Embryonic facial prominence (tissue), 1 donor: ENCODE data around the gene LRRC32.
"Not testable (repeated sequence)": the region's sequence is repeated elsewhere in the genome, so short reads cannot be mapped to it uniquely, and the experiment has no call there.

Source experiments
- DNase-seq: peaks from one replicate; pipeline ENCODE4 v3.0.0-alpha.2; 2016; ENCODE audit errors: extremely low spot score

The LRRC32 gene

GRCh38 chr11:76649851-76650372, 20.6 kb downstream of the LRRC32 start:
- no peak for DNase-seq

DNA sequence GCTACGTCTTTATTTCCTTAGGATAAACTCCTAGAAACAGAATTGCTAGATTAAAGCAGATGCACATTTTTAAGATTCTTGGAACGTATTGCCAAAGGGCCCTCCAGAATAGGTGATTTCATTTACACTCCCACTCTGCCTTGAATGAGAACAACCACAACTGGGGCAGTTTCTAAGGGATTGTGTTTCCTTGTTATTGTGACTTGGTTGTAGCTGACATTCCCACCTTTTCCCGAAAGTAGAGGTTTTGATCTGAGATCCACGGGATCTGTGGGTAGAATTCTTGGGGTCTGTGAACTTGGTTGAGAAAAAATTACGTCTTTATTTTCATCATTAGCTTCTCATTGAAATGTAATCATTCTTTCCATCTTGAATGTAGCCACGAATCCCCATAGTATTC, 21.5 kb downstream of the LRRC32 start:
- DNase-seq, result no peak

DNA sequence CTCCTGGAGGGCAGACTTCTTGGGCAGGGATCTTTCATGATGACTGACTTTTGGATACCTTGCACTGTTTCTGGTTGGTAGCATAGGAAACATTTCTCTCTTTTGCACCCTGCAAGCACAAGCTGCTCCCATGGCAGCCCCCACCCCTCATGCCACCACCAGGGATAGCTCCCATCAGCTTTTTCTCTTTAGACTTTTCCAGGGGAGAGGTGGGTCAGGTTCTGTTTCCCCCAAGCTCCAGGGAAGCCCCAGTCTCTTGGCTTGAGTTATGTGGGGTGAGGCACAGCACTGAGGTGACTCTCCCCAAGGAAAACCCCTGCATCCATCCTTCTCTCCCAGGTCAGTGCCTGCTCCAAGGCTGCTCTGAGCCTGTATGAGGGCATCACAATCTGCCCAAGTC, 22.5 kb downstream of the LRRC32 start:
- DNase-seq, result no peak

DNA sequence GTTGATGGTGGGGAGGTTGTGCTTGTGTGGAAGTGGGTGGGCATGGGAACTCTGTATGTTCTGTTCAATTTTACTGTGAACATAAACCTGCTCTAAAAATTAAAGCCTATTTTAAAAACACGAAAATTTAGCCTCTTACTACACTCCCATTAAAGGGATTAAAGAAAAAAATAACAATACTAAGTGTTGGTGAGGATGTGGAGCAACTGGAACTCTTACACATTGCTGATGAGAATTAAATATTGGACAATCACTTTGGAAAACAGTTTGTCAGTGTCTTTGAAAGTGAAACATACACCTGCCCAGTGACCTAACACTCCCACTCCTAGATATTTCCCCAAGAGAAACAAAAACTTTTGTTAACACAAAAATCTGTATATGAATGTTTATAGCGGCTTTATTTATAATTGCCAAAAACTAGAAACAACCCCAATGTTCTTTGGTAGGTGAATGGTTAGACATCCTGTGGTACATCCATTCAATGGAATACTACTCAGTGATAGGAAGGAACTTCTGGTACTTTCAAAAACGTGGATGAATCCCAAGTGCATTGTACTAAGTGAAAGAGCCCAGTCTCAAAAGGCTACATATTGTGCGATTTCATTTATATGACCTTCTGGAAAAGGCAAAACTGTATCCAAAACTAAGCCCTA, 23.5 kb downstream of the LRRC32 start:
- no peak for DNase-seq

DNA sequence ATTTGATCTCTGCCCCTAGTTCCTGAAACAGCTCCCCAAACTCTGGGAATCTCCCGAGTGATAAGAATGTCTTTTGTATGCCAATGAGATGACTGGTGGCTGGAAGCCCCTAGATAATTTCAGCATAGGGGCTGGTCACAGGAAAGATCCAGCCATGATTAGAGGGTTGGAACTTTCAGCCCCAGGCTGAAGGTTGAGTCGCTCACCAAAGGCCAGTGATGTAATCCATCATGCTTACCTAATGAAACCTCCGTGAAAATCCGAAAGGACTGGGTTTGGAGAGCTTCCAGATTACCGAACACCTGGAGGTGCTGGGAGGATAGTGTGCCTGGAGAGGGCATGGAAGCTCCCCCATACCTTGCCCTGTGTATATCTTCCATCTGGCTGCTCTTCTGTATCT, 26.0 kb downstream of the LRRC32 start:
- no peak for DNase-seq

GRCh38 chr11:76643711-76644110, 26.8 kb downstream of the LRRC32 start:
- DNase-seq, result not testable (repeated sequence)

- no peak for DNase-seq
Observed at GRCh38 chr11:76642341-76642740, 28.2 kb downstream of the LRRC32 start.

DNA sequence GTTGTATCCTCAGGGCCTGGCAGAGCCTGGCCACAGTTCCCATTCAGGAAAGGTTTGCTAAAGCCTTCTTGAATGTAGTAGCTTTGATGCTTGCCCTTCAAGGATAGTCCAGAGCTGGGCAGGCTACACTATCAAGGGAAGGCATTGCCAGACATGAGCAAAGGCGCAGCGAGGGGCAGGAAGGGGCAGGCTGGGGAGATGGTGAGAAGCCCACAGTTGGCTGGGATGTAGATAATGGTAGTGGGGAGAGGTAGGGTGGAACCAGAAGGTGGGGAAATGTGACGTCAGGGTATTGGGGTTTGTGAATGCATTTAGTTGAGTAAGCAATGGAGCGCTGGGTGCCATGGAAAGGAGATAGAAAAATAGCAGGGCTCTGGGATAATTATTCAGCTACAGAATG, 28.6 kb downstream of the LRRC32 start:
- DNase-seq, result no peak

DNA sequence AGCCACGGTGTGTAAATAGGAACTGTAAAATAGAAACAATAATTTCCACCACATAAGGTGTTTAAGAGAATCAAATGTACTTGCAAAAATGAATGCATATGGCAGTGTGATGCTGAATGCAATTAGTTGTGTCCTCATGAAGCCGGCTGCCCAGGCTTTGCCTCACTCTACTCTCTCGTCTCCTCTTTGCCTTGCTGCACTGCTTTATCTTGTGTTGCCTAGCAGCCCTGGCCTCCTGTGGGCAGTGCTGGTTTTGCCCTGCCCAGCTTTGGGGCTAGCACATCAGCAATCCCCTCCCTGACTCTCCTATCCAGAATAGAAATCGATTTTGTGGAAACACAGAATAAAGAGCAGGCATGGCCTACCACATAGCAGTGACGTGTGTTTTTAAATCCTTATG, 30.0 kb downstream of the LRRC32 start:
- DNase-seq, result no peak

GRCh38 chr11:76639621-76640020, 30.9 kb downstream of the LRRC32 start:
- DNase-seq, result no peak

GRCh38 chr11:76638270-76639197, 32.0 kb downstream of the LRRC32 start:
- no peak for DNase-seq

GRCh38 chr11:76637491-76638269, 32.9 kb downstream of the LRRC32 start:
- DNase-seq, result no peak

- no peak for DNase-seq
Observed at GRCh38 chr11:76636826-76637460, 33.6 kb downstream of the LRRC32 start.

- DNase-seq, result no peak
Observed at GRCh38 chr11:76635991-76636738, 34.4 kb downstream of the LRRC32 start.

DNA sequence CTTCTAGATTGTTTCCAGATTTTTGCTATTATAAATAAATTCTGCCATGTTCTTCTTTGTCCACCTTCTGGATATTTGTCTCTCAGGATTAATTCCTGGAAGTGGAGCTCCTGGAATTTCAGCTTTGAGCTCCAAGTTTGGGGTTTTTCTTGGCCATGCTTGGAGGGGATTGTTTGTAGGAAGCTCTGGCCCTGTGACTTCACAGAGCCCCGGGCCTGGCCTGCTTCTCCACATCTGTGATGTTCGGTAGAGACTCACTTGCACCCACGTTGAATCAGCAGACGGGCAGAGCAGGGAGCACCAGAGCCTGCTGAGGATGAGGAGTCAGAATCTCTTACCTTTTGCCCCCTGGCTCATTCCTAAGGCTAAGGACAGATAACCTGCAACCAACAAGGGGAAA, 35.7 kb downstream of the LRRC32 start:
- no peak for DNase-seq

GRCh38 chr11:76632492-76632891, 38.1 kb downstream of the LRRC32 start:
- DNase-seq, result no peak

DNA sequence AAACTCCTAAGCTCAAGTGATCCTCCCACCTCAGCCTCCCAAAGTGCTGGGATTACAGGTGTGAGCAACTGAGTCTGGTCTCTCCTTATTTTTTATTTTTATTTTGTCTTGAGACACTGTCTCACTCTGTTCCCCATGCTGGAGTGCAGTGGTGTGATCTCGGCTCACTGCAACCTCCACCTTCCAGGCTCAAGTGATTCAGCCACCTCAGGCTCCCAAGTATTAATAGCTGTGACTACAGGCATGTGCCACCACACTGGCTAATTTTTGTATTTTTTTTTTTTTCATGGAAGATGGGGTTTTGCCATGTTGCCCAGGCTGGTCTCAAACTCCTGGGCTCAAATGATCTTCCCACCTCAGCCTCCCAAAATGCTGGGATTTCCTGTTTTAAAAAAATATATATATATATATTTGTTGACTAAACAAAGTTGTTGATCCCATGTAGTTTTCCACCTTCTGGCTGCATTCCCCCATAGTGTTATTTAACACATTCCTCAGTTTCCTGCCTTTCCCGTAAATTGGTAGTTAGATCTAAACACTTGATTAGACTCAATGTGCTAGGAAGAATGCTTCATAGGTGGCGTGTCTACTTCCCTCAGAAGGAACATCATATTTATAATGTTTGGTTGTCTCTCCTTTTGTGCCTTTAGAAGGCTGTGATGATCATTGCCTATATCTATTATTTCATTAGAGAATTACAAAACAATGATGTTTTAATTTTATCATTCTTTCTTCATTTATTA, 38.8 kb downstream of the LRRC32 start:
- DNase-seq, result no peak

- no peak for DNase-seq
Observed at GRCh38 chr11:76630600-76631281, 39.8 kb downstream of the LRRC32 start.

DNA sequence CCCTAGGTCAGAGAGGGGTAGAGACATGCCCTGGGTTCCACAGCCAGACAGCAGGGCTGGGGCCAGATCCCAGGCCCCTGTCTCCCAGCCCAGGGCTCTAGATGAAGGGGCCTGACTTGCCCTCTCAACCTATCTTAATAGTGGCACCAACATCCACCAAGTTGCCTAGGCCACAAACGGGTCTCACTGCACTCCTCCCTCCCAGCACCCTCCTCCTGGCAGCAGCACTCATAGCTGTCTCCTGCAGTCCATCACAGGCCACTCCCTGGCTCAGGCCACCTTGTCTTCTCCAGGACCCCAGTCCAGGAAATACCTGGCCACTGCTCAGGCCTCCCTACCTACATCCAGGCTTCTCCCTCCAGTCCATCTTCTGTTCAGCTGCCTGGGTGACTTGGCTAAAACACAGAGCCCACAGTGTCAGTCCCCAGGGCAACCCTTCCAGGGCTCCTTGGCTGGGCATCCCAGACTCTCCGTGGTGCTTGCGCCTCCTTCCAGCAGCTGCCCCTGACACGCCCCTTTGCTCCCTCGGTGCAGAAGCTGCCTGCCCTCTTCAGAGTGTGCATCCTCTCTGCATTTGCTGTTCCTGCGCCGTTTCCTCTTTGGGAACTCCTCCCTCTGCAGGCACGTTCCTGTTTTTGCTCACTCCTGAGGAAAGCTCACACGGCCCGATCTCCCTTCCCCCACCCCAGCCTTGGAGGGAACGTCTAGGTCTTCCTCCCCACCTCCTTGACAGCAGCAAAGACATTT, 40.5 kb downstream of the LRRC32 start:
- DNase-seq, result no peak
